ENCODE measurements around the gene TFAP2A. TPM values are rescaled to one million over a fixed set of nuclear protein-coding genes. Genes with fewer than 3 reads are reported as not detected.

The TFAP2A gene
- total and polyA plus RNA-seq, 12 donors = 0.12 to 0.95 (median 0.20) TPM; not detected in 2

- intact Hi-C loops (cut with DNase I) = loop anchor here in 1 of 10 donors (10.0 kb wide), 1 partner anchor 877 kb away; no protein-coding TSS in a partner anchor
- WGBS, 2 donors = 6 to 7% methylated on average over 39 of the region's 39 CpGs
- no peaks in the 10 kb centered on the region for H3K36me3 ChIP-seq
- TF ChIP-seq CTCF (IDR thresholded peaks at IDR 0.05) = no peak
- ATAC-seq (no peak), DNase-seq (no peak)
- no peak overlapping the region for H3K4me3 ChIP-seq
- peaks cover 48 to 100% (median 96%) of the 10 kb centered on the region in 7 donors for H3K27me3 ChIP-seq
- H3K9me3 ChIP-seq = no peaks in the 10 kb centered on the region
- no peak overlapping the region for H3K27ac ChIP-seq
- H3K4me1 ChIP-seq = peaks cover 0 to 31% (median 14%) of the 10 kb centered on the region in 9 donors
These were observed 7.3 kb upstream of the TFAP2A start for GRCh38 chr6:10421921-10422736.

GRCh38 chr6:10421158-10421920 lies 6.5 kb upstream of the TFAP2A start:
- peaks cover 56 to 100% (median 99%) of the 10 kb centered on the region in 7 donors for H3K27me3 ChIP-seq
- H3K27ac ChIP-seq = no peak overlapping the region
- WGBS, 2 donors = 5 to 7% methylated on average over 47 of the region's 47 CpGs
- peaks cover 0 to 37% (median 18%) of the 10 kb centered on the region in 9 donors for H3K4me1 ChIP-seq
- no peak overlapping the region for H3K4me3 ChIP-seq
- H3K36me3 ChIP-seq = no peaks in the 10 kb centered on the region
- no peak for TF ChIP-seq CTCF (IDR thresholded peaks at IDR 0.05)
- no peaks in the 10 kb centered on the region for H3K9me3 ChIP-seq
- DNase-seq = no peak
- intact Hi-C loops (cut with DNase I) = loop anchor here in 1 of 10 donors (10.0 kb wide), 1 partner anchor 877 kb away; no protein-coding TSS in a partner anchor
- no peak for ATAC-seq

GRCh38 chr6:10420546-10421157 lies 5.8 kb upstream of the TFAP2A start:
- Histone ChIP-seq H3K4me3 (no peak overlapping the region), H3K9me3 (no peaks in the 10 kb centered on the region), H3K27ac (no peak overlapping the region), H3K27me3 (peaks cover 63 to 100% (median 99%) of the 10 kb centered on the region in 7 donors), H3K4me1 (peaks cover 0 to 32% (median 12%) of the 10 kb centered on the region in 9 donors), H3K36me3 (no peaks in the 10 kb centered on the region)
- no peak for TF ChIP-seq CTCF (IDR thresholded peaks at IDR 0.05)
- ATAC-seq = no peak
- intact Hi-C loops (cut with DNase I) = loop anchor here in 1 of 10 donors (10.0 kb wide), 1 partner anchor 876 kb away; no protein-coding TSS in a partner anchor
- 7 to 10% methylated on average over 21 of the region's 21 CpGs for WGBS, 2 donors
- no peak for DNase-seq

Data from heart right ventricle (tissue), 16 donors.